C4-2B (cell line): ENCODE measurements around the gene PRKG1.

ENCODE experiments used
- H3K27ac ChIP-seq: fragments of 450-650 bp; 2 replicates; pipeline ENCODE4 v1.5.1; 2017
- CTCF ChIP-seq: fragments of 450-650 bp; conservative IDR thresholded peaks from 2 replicates; pipeline ENCODE4 v1.5.1; 2017; ENCODE audit warnings: mild to moderate bottlenecking
- ZFX ChIP-seq: fragments of 450-650 bp; IDR thresholded peaks from 2 replicates; pipeline ENCODE4 v1.6.1; 2017

The PRKG1 gene

GRCh38 chr10:51711519-51711891, 637.2 kb downstream of the PRKG1 start:
- TF ChIP-seq ZFX (no peak), CTCF (no peak)
- H3K27ac ChIP-seq = no peak overlapping the region

- TF ChIP-seq ZFX (no peak), CTCF (no peak)
- no peak overlapping the region for H3K27ac ChIP-seq
Measured at GRCh38 chr10:51716981-51717380, 642.7 kb downstream of the PRKG1 start.

- H3K27ac ChIP-seq = no peak overlapping the region
- TF ChIP-seq ZFX (no peak), CTCF (no peak)
Measured at GRCh38 chr10:51718804-51719291, 644.6 kb downstream of the PRKG1 start.

GRCh38 chr10:51724038-51724437, 649.8 kb downstream of the PRKG1 start:
- TF ChIP-seq ZFX = no peak
- no peak for TF ChIP-seq CTCF
- no peak overlapping the region for H3K27ac ChIP-seq

GRCh38 chr10:51729822-51730555, 655.7 kb downstream of the PRKG1 start:
- no peak overlapping the region for H3K27ac ChIP-seq
- TF ChIP-seq ZFX = no peak
- TF ChIP-seq CTCF = no peak

GRCh38 chr10:51733057-51733456, 658.8 kb downstream of the PRKG1 start:
- TF ChIP-seq ZFX (no peak), CTCF (no peak)
- H3K27ac ChIP-seq = no peak overlapping the region

- no peak overlapping the region for H3K27ac ChIP-seq
- TF ChIP-seq ZFX (no peak), CTCF (no peak)
Measured at GRCh38 chr10:51743146-51743545, 668.9 kb downstream of the PRKG1 start.
